Measurements from ENCODE around the gene VWA8. TPM values are rescaled to one million over a fixed set of nuclear protein-coding genes. Genes with fewer than 3 reads are reported as not detected.

The VWA8 gene
- total RNA-seq, 3 donors from 2014 or later = 18.4 to 43.5 (median 34.7) TPM

DNA sequence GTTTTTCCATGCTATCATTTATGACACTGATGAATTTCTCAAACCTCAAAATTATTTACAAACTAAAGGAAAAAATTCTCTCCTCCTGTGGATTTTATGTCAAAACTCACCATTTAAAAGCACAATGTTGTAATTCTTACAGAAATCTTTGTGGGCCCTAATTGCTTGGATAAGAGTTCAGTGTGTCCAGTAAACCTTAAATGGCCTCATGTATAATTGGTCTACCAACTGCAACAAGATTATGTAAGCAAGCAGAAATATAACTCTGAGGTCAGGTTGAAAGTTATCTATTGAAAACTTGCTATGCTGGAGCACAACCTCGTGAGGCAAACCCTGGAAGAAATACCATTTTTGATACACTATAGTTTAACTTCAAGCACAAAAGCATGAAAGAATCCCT is 22.0 kb downstream of the VWA8 start:
- H3K4me1 ChIP-seq = no peaks in the 10 kb centered on the region
- no peaks in the 10 kb centered on the region for H3K36me3 ChIP-seq
- TF ChIP-seq POLR2AphosphoS5 (IDR thresholded peaks at IDR 0.05) (no peak), POLR2A (IDR thresholded peaks at IDR 0.05) (no peak)
- TF ChIP-seq, protein P1, sequence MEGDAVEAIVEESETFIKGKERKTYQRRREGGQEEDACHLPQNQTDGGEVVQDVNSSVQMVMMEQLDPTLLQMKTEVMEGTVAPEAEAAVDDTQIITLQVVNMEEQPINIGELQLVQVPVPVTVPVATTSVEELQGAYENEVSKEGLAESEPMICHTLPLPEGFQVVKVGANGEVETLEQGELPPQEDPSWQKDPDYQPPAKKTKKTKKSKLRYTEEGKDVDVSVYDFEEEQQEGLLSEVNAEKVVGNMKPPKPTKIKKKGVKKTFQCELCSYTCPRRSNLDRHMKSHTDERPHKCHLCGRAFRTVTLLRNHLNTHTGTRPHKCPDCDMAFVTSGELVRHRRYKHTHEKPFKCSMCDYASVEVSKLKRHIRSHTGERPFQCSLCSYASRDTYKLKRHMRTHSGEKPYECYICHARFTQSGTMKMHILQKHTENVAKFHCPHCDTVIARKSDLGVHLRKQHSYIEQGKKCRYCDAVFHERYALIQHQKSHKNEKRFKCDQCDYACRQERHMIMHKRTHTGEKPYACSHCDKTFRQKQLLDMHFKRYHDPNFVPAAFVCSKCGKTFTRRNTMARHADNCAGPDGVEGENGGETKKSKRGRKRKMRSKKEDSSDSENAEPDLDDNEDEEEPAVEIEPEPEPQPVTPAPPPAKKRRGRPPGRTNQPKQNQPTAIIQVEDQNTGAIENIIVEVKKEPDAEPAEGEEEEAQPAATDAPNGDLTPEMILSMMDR (IDR thresholded peaks at IDR 0.05) = no peak
- no peak overlapping the region for H3K4me3 ChIP-seq
- DNase-seq (ENCODE audit: low spot score in 2 of 2) = no peak
- no peak overlapping the region for H3K27ac ChIP-seq
- intact Hi-C loops (cut with DNase I; ENCODE audit: low total_unique reads) = no loop called here
- H3K9me3 ChIP-seq = no peaks in the 10 kb centered on the region
- no peaks in the 10 kb centered on the region for H3K27me3 ChIP-seq

DNA sequence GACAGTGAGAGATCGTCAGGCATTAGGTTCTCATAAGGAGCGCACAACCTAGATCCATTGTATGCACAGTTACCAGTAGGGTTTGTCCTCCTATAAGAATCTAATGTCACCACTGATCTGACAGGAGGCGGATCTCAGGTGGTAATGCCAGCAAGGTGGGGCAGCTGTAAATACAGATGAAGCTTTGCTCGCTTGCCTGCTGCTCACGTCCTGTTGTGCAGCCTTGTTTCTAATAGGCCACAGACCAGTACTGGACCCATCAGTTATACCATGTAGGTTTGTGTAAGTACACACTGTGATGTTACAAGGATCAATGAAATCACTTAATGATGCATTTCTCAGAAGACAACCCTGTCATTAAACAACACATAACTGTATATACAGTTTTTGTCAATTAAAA is 23.5 kb downstream of the VWA8 start:
- Histone ChIP-seq H3K27ac (no peak overlapping the region), H3K36me3 (no peaks in the 10 kb centered on the region), H3K27me3 (no peaks in the 10 kb centered on the region), H3K4me1 (no peaks in the 10 kb centered on the region), H3K4me3 (no peak overlapping the region), H3K9me3 (no peaks in the 10 kb centered on the region)
- no peak for DNase-seq (ENCODE audit: low spot score in 2 of 2)
- intact Hi-C loops (cut with DNase I; ENCODE audit: low total_unique reads) = no loop called here
- TF ChIP-seq POLR2A (IDR thresholded peaks at IDR 0.05) (no peak), POLR2AphosphoS5 (IDR thresholded peaks at IDR 0.05) (no peak)
- TF ChIP-seq, protein P1 (IDR thresholded peaks at IDR 0.05) = no peak

DNA sequence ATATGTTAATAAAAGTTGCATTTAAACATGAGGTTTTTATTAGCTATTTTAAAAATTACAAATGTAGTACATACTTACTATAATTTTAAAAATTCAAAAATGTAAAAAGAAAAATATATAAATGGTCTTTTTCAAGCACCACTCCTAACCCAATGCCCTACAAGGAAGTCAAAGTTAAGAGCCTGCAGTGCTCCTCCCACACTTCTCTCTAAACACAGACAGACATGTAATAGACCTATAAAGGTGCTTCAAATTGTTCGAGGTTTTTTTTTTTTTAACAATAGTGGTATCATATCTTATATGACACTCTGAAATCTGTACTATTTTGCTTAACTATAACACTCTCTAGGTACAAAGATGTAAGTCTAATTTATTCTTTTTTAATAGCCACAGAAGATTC is 25.4 kb downstream of the VWA8 start:
- Histone ChIP-seq H3K9me3 (no peaks in the 10 kb centered on the region), H3K27ac (no peak overlapping the region), H3K36me3 (no peaks in the 10 kb centered on the region), H3K4me3 (no peak overlapping the region), H3K27me3 (no peaks in the 10 kb centered on the region), H3K4me1 (no peaks in the 10 kb centered on the region)
- intact Hi-C loops (cut with DNase I; ENCODE audit: low total_unique reads) = no loop called here
- no peak for DNase-seq (ENCODE audit: low spot score in 2 of 2)
- TF ChIP-seq POLR2A (IDR thresholded peaks at IDR 0.05) = no peak

DNA sequence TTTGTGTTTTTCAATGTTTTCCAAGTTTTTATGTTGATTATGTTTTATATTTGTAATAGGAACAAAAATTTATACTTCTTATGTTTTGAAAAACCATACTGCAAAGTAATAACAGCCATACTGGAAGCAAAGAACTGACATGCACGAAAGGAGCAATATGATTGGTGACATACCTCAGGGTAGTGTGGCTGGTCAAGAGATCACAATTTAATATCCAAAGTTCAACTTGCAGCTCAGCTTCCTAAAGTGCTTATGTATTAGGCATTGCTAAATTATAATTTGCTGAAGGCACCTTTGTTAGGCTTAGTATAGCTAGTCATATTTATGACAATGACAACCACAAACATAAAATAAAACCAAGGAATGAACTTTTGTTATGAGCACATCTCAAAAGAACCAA is 25.9 kb downstream of the VWA8 start:
- intact Hi-C loops (cut with DNase I; ENCODE audit: low total_unique reads) = no loop called here

DNA sequence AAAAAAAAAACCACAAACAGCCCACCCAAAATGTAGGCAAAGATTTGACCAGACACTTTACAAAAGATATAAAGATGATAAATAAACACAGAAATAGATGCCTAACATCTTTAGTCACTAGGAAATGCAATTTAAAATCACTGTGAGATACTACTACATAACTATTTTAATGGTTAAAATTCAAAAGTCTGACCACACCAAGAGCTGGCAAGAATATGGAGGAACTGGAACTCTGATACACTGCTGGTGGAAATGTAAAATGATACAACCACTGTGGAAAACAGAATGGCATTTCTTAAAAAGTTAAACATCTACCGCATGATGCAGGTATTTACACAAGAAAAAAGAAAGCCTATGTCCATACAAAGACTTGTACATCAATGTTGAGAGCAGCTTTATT is 26.8 kb downstream of the VWA8 start:
- H3K27ac ChIP-seq = no peak overlapping the region
- DNase-seq (ENCODE audit: low spot score in 2 of 2) = no peak
- no peaks in the 10 kb centered on the region for H3K27me3 ChIP-seq
- intact Hi-C loops (cut with DNase I; ENCODE audit: low total_unique reads) = no loop called here
- no peaks in the 10 kb centered on the region for H3K9me3 ChIP-seq
- no peaks in the 10 kb centered on the region for H3K36me3 ChIP-seq
- H3K4me3 ChIP-seq = no peak overlapping the region
- no peaks in the 10 kb centered on the region for H3K4me1 ChIP-seq
- no peak for TF ChIP-seq POLR2AphosphoS5 (IDR thresholded peaks at IDR 0.05)
- TF ChIP-seq, protein P1 (IDR thresholded peaks at IDR 0.05) = no peak
- TF ChIP-seq POLR2A (IDR thresholded peaks at IDR 0.05) = no peak

More for the DNA sequence above, 25.9 kb downstream of the VWA8 start:
- Histone ChIP-seq H3K9me3 (no peaks in the 10 kb centered on the region), H3K36me3 (no peaks in the 10 kb centered on the region), H3K4me3 (no peak overlapping the region), H3K27me3 (no peaks in the 10 kb centered on the region), H3K4me1 (no peaks in the 10 kb centered on the region), H3K27ac (no peak overlapping the region)
- no peak for TF ChIP-seq POLR2AphosphoS5 (IDR thresholded peaks at IDR 0.05)
- TF ChIP-seq, protein P1 (IDR thresholded peaks at IDR 0.05) = no peak
- TF ChIP-seq POLR2A (IDR thresholded peaks at IDR 0.05) = no peak
- DNase-seq (ENCODE audit: low spot score in 2 of 2) = no peak

DNA sequence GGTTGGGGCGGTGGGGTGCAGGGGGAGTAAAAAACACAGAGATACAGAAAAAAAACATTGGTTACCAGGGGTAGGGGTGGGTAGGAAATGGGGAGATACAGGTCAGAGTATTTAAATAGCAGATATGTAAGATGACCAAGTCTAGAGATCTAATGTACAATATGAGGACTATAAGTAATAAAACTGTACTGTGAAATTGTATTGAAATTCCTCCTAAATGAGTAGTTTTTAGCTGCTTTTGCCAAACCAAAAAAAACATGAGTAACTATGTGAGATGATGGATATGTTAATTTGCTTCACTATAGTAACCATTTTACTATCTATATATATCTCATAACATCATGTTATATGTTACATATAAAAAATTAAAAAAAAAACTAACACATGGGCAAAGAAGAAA is 29.6 kb downstream of the VWA8 start:
- intact Hi-C loops (cut with DNase I; ENCODE audit: low total_unique reads) = no loop called here
- H3K36me3 ChIP-seq = no peaks in the 10 kb centered on the region
- TF ChIP-seq POLR2A (IDR thresholded peaks at IDR 0.05) (no peak), POLR2AphosphoS5 (IDR thresholded peaks at IDR 0.05) (no peak)
- TF ChIP-seq, protein P1 (IDR thresholded peaks at IDR 0.05) = no peak
- no peak for DNase-seq (ENCODE audit: low spot score in 2 of 2)
- no peaks in the 10 kb centered on the region for H3K9me3 ChIP-seq
- no peak overlapping the region for H3K4me3 ChIP-seq
- no peaks in the 10 kb centered on the region for H3K27me3 ChIP-seq
- H3K27ac ChIP-seq = no peak overlapping the region
- no peaks in the 10 kb centered on the region for H3K4me1 ChIP-seq

All from breast epithelium (tissue), 4 donors.